Stimulated activated CD8-positive, alpha-beta memory T cell treated with anti-CD3 and anti-CD28 coated beads, Interleukin-12 subunit alpha, Interleukin-12 subunit beta, amount 100 ng/mL, for 1 hour (primary cell): Measurements from ENCODE around the gene NAALADL2.
"Not testable (repeated sequence)": the region's sequence is repeated elsewhere in the genome, so short reads cannot be mapped to it uniquely, and the experiment has no call there.

Experiments
- DNase-seq: peaks from one replicate; pipeline ENCODE4 v3.0.0-alpha.2; 2020; ENCODE audit warnings: low read depth

NAALADL2 gene

DNA sequence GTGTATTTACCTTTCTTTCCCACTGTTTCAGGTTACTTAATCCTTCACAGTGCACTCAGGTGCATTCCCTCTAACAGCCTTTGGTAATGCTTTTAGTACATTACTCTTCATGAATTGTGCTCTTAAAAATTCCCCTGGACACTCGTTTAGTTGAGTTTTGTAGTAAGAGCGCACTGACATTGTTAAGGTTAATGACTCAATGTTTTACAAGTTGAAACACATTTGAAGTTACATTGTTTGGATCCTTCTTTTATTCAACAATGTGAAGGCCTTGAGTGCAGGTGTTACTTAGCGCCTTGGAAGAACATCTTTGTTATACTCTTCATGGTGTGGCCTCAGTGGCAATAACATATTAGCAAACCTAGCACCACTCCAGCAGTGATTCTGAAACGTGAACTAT lies 739.6 kb downstream of the NAALADL2 start:
- DNase-seq, result no peak

DNA sequence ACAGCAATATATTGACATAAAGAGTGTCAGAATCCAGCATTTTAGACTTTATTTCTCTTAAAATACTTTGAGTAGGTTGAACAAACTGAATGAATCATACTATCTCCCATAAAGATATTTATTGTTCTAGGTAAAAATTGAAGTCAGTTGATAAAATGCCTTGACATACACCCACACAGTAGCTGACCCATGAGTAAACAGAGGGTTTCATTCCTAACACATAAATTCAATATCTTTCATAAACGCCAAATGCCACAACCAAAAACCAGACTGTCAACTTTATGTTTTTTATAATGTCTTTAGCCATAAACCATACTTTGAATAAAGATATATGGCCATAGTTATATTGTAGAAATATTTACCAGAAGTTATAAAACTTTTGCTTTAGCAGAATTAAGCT lies 742.4 kb downstream of the NAALADL2 start:
- DNase-seq, result no peak

DNA sequence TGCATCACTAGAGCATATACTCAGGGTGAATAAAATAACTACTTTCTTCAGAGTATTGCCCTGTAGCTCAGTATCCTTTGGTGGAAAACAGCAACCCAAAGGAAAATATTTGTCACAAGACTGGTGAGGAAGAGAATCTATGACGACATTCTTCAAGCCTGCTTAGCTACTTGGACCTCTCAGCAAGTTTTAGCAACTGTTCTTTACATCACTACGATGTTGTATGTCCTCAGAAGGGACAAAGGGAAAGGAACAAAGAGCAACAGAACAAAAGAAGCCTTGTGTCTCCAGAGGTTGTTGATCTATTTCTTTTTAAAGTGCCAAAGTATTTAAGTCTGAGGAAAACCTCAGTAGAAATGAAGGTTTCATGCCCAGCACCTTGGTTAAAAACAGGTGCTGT lies 746.7 kb downstream of the NAALADL2 start:
- no peak for DNase-seq

- DNase-seq, result no peak
Observed at GRCh38 chr3:175606650-175607318, 747.6 kb downstream of the NAALADL2 start.

GRCh38 chr3:175608356-175608755 lies 749.2 kb downstream of the NAALADL2 start:
- no peak for DNase-seq

GRCh38 chr3:175608911-175609310 lies 749.8 kb downstream of the NAALADL2 start:
- no peak for DNase-seq

- DNase-seq, result no peak
Observed at GRCh38 chr3:175612487-175613196, 753.5 kb downstream of the NAALADL2 start.

GRCh38 chr3:175614107-175614506 lies 755.0 kb downstream of the NAALADL2 start:
- DNase-seq, result not testable (repeated sequence)

- no peak for DNase-seq
Observed at GRCh38 chr3:175617247-175617646, 758.1 kb downstream of the NAALADL2 start.

DNA sequence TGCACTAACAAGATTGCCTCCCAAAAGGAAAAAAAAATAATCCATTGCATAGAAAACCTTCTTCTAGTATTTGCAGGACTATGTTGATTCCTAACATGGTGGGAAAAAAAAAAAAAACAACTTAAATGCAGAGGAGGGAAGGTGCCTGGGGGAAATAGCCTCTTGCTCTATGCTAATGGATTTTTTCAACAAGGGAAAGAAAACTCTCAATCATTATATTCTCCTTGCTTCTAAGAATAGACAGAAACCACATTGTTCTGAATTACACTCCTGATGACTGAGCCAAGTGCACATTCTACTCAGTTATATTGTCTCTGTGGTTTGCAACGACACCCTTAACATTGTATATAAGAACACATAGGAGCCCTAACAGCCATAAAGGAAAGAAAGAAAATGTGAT lies 760.2 kb downstream of the NAALADL2 start:
- DNase-seq, result no peak

DNA sequence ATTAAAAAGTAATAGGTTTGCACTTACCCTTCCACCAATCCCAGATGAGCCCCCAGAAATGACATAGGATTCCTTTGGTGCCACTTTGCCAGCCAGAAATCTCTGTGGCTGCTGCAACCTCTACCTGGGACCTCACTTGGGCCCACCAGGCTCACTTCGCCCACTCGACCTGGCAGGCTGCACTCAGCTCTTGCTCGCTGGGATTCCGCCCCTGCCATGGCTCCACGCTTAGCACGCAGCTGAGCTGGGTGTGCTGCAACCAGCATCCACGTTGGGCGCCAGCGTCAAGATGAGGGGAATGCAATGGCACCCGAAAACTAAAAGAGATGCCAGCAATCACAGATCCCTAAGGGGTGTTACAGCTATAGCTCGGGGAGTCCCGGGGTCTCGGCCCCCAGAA lies 761.0 kb downstream of the NAALADL2 start:
- DNase-seq, result no peak

DNA sequence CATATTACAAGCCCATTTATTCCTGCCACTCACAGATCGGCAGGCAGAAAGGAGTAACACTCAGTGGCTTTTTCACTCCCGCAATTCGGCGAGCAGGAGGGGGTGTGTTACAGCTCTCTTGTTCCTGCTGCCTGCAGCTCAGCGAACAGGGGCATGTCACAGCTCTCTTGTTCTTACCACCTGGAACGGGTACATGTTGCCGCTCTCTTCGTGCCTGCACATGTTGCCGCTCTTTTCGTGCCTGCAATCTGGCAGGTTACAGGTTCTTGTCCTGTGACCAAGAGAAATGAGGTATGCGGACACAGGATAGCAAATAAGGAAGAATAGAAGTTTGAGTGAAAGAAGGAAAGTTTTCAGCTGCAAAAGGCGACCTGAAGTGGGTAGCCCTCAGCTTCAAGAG lies 761.4 kb downstream of the NAALADL2 start:
- DNase-seq, result no peak

DNA sequence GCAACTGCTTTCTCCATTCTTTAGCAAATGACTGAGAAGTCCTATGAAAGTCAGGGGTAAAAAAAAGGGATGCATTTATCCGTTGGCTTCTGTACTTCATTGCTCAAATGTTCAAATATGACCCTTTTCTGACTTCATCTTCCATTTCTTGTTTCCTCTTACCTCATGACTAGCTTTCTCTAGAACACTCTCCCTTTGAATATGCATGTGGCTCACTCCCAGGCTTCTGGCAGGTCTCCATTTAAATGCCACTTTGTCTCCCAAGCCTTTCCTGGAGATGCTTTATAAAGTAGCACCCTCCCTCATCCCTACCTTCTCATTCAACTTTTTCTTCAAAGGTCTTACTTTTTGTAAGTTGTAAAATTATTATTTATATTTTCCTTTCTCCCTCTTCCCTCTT lies 781.8 kb downstream of the NAALADL2 start:
- no peak for DNase-seq

DNA sequence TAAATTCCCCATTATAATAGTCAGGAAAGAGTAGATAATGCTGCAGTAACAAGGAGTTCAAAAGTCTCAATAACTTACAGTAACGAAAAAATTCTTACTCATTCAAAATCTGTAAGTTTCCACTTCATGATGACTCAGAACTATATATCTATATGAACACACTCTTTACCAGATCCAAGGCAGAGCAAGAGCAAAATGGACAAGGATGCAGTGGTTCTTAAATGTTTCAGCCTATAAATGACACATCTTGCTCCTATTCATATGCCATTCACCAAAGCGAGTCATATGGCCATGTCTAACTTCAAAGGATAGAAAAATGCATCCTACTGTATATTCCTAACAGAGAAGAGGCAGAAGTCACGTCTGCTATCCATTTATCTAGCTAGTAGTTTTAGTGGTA lies 787.7 kb downstream of the NAALADL2 start:
- no peak for DNase-seq

GRCh38 chr3:175648899-175649298 lies 789.8 kb downstream of the NAALADL2 start:
- no peak for DNase-seq

DNA sequence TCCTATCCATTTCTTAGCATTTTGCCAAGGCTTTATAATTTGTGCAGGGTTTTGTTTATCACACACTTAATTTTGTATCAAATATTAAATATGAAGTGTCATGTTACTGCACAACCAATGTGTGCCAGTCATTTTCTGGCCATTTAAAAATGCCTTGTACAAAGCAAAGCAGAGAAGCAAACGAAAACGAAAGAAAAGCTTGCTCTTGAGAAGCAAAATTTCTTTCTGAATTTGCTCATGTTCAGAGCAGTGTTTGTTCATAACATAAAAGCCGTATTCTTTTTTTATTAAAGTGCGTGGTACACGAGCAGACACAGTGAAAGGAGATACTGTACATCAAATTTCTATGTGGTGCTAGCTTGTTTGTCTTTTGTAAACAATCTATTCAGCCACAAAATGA lies 792.6 kb downstream of the NAALADL2 start:
- no peak for DNase-seq

DNA sequence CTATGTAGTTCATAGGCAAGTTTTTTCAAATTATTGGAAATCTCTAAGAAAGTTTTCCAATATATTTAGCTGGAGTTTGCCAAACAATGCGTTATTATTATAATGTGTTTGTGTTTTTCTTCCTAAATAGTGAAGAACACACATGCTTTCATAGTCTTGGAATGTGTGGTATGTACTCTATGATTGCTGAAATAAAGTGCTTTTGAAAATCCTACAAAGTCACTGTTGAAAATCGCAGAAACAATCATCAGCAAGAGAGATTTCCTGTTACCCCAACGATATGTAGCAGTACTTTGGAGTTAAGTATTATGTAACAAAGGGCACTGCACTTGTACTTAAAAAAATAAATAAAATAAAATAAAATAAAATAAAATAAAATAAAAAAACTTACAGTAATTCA lies 796.2 kb downstream of the NAALADL2 start:
- DNase-seq, result no peak

- no peak for DNase-seq
Observed at GRCh38 chr3:175656461-175656860, 797.3 kb downstream of the NAALADL2 start.

- no peak for DNase-seq
Observed at GRCh38 chr3:175659670-175660350, 800.7 kb downstream of the NAALADL2 start.

GRCh38 chr3:175662815-175663214 lies 803.7 kb downstream of the NAALADL2 start:
- DNase-seq, result no peak

DNA sequence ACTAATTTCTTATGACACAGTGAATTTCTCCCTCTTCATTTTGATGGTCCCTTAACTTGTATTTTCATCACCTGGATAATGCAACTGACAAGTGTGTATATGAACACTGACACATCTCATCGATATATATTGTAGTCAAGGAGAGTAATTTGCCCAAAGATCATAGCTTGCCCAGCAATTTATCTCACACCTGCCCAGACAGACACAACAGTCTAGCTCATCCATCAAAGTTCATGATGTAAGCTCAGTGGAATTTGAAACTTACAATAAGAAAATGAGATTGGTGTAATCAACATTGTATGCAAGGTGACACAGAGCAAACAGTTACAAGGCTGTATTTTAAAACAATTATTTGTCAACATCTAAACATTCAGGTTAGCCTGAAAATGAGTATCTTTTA lies 805.8 kb downstream of the NAALADL2 start:
- DNase-seq, result no peak

DNA sequence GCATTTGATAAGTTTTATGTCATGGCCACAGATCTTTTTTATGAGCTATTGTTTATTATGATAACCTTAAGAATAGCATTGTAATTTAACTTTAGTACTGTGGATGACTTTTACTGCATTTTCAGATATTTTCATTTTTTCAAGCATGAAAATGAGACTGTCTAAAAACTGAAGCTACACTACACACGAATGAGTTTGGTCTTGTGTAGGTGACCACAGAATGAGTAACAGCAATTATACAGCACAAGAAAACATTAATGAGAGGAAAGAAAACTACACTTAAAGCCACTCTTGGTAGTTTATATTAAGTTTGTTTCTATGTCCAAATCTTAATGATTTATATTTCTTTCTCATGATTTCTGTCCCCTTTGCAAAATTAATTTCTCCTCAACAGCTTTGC lies 809.2 kb downstream of the NAALADL2 start:
- DNase-seq, result no peak

GRCh38 chr3:175670557-175670956 lies 811.4 kb downstream of the NAALADL2 start:
- no peak for DNase-seq
